HCT116 (cell line): ENCODE results near the gene ANTXRL. TPM values are rescaled to one million over a fixed set of nuclear protein-coding genes. Genes with fewer than 3 reads are reported as not detected.

Source experiments
- ATAC-seq: fragments of 200-7000 bp; cut with Tn5 transposase; 2 replicates; pipeline ENCODE4 v1.9.1; 2020; ENCODE audit warnings: mild to moderate bottlenecking, moderate library complexity
- BruUV-seq: library from RNA; stranded (reverse); fragments of 400-500 nt; replicated peaks from 2 replicates; lab custom pipeline; 2021; lab: Mats Ljungman, UMichigan
- CTCF ChIA-PET: fragments of 300-600 bp; sonication (Branson Sonifier 250); formaldehyde crosslinking; loops from one replicate; lab custom pipeline; 2021; ENCODE audit warnings: antibody characterized with exemption; lab: Charles Lee
- POLR2A ChIA-PET: fragments of 300-600, 350-600 bp; sonication (Branson Sonifier 250); formaldehyde crosslinking; loops from one replicate; lab custom pipeline; 2021; ENCODE audit warnings: antibody characterized with exemption; lab: Charles Lee
- RAD21 ChIA-PET, 2 experiments: fragments of 300-600 bp; sonication (Branson Sonifier 250); formaldehyde crosslinking; loops; one replicate each; lab custom pipeline; 2023; ENCODE audit warnings: low total read pairs in 2 of 2; ENCODE audit not compliant: uncharacterized antibody in 2 of 2, unreplicated experiment in 2 of 2, low non-redundant PET in 1 of 2; lab: Charles Lee
- DNase-seq: peaks from one replicate; pipeline ENCODE4 v3.0.0-alpha.2; 2010; ENCODE audit warnings: low read depth, low spot score
- H2AFZ ChIP-seq: fragments of 200-600 bp; shearing (Covaris generic), sonication (generic); 2 replicates; pipeline ENCODE4 v1.6.1; 2017; ENCODE audit warnings: low read depth, mixed run types, mixed read lengths, antibody characterized with exemption, low read length; ENCODE audit not compliant: poor library complexity, severe bottlenecking
- H3K27ac ChIP-seq: 2 replicates; pipeline ENCODE4 v1.5.1; 2012; ENCODE audit warnings: low read depth, low read length
- H3K27me3 ChIP-seq: fragments of 200-600 bp; sonication (generic); 2 replicates; pipeline ENCODE4 v1.6.1; 2016; ENCODE audit warnings: mixed run types, low read length, mixed read lengths; ENCODE audit not compliant: insufficient read depth
- H3K36me3 ChIP-seq, 2 experiments: fragments of 200-500 bp in 1 of 2; fragments of 200-600 bp in 1 of 2; sonication (Bioruptor generic) in 1 of 2; sonication (generic) in 1 of 2; 2 replicates each; pipeline versions ENCODE4 v1.5.1 to v1.6.1; 2014 to 2016; ENCODE audit warnings: low read length in 2 of 2, inconsistent platforms in 1 of 2, mixed read lengths in 1 of 2, mixed run types in 1 of 2; ENCODE audit not compliant: insufficient read depth in 2 of 2, control insufficient read depth in 1 of 2
- H3K4me1 ChIP-seq, 2 experiments: fragments of 200-600 bp in 1 of 2; sonication (generic) in 1 of 2; 2 replicates each; pipeline versions ENCODE4 v1.5.1 to v1.6.1; 2012 to 2017; ENCODE audit warnings: low read length in 2 of 2, inconsistent platforms in 1 of 2, mild to moderate bottlenecking in 1 of 2, mixed read lengths in 1 of 2, mixed run types in 1 of 2, moderate library complexity in 1 of 2; ENCODE audit not compliant: insufficient read depth in 2 of 2, control insufficient read depth in 1 of 2
- H3K4me2 ChIP-seq: fragments of 200-600 bp; sonication (generic); 2 replicates; pipeline ENCODE4 v1.6.1; 2017; ENCODE audit warnings: mixed run types, low read length, mixed read lengths
- H3K4me3 ChIP-seq, 2 experiments: fragments of 200-600 bp in 1 of 2; sonication (generic) in 1 of 2; replicated peaks in 1 of 2; 2 replicates each; pipeline ENCODE4 v1.5.1; 2011 to 2016; ENCODE audit warnings: low read length in 2 of 2, control low read depth in 1 of 2, low read depth in 1 of 2, mild to moderate bottlenecking in 1 of 2, mixed read lengths in 1 of 2, mixed run types in 1 of 2
- H3K79me2 ChIP-seq: fragments of 200-600 bp; sonication (generic); 2 replicates; pipeline ENCODE4 v1.6.1; 2017; ENCODE audit warnings: mild to moderate bottlenecking, mixed run types, low read length, moderate library complexity, mixed read lengths; ENCODE audit not compliant: insufficient read depth
- H3K9ac ChIP-seq: fragments of 200-600 bp; sonication (generic); 2 replicates; pipeline ENCODE4 v1.6.1; 2016; ENCODE audit warnings: low read length, mixed read lengths
- H3K9me2 ChIP-seq: fragments of 200-600 bp; sonication (generic), shearing (Covaris generic); 2 replicates; pipeline ENCODE4 v1.6.1; 2017; ENCODE audit warnings: mixed run types, mild to moderate bottlenecking, moderate library complexity; ENCODE audit not compliant: insufficient read depth
- H3K9me3 ChIP-seq, 2 experiments: fragments of 200-500 bp in 1 of 2; fragments of 200-600 bp in 1 of 2; sonication (Bioruptor generic) in 1 of 2; sonication (generic) in 1 of 2; 2 replicates each; pipeline ENCODE4 v1.6.1; 2014 to 2017; ENCODE audit warnings: low read length in 2 of 2, mixed read lengths in 2 of 2, inconsistent platforms in 1 of 2, low read depth in 1 of 2, mild to moderate bottlenecking in 1 of 2, mixed run types in 1 of 2, moderate library complexity in 1 of 2; ENCODE audit not compliant: control insufficient read depth in 1 of 2, insufficient read depth in 1 of 2
- H4K20me1 ChIP-seq: fragments of 200-600 bp; sonication (generic), shearing (Covaris generic); 2 replicates; pipeline ENCODE4 v1.6.1; 2017; ENCODE audit warnings: mixed run types, mild to moderate bottlenecking, moderate library complexity; ENCODE audit not compliant: insufficient read depth
- EZH2phosphoT487 ChIP-seq: fragments of 200-600 bp; IDR thresholded peaks from 2 replicates; pipeline ENCODE4 v1.6.1; 2018; ENCODE audit warnings: antibody characterized with exemption, borderline replicate concordance
- FOSL1 ChIP-seq: IDR thresholded peaks from 2 replicates; pipeline ENCODE4 v1.6.1; 2012; ENCODE audit warnings: low read depth
- JUND ChIP-seq: IDR thresholded peaks from 2 replicates; pipeline ENCODE4 v1.6.1; 2012
- MAX ChIP-seq: IDR thresholded peaks from 2 replicates; pipeline ENCODE4 v1.6.1; 2012
- POLR2AphosphoS5 ChIP-seq: IDR thresholded peaks from 2 replicates; pipeline ENCODE4 v1.6.1; 2011; ENCODE audit warnings: mild to moderate bottlenecking, low read depth, low read length, moderate library complexity
- RAD21 ChIP-seq: IDR thresholded peaks from 2 replicates; pipeline ENCODE4 v1.6.1; 2012; ENCODE audit warnings: low read depth, mild to moderate bottlenecking
- SIN3A ChIP-seq: IDR thresholded peaks from 2 replicates; pipeline ENCODE4 v1.6.1; 2012; ENCODE audit warnings: low read depth
- SRF ChIP-seq: IDR thresholded peaks from 2 replicates; pipeline ENCODE4 v1.6.1; 2012; ENCODE audit warnings: low read depth
- ZBTB33 ChIP-seq: IDR thresholded peaks from 2 replicates; pipeline ENCODE4 v1.6.1; 2011; ENCODE audit warnings: mild to moderate bottlenecking, low read length, moderate library complexity; ENCODE audit not compliant: insufficient replicate concordance; ENCODE audit errors: extremely low read depth
- ZNF274 ChIP-seq: fragments of 200-500 bp; sonication (Bioruptor generic); IDR thresholded peaks from 2 replicates; pipeline ENCODE4 v1.6.1; 2014; ENCODE audit warnings: mild to moderate bottlenecking, low read depth, low read length, inconsistent platforms
- intact Hi-C: fragments of 100-400 bp; cut with micrococcal nuclease; formaldehyde crosslinking; loops from 2 replicates; pipeline ENCODE4 v1.10.0; 2022
- total RNA-seq: library from RNA; stranded (reverse); gene quantifications from one replicate; pipeline ENCODE4 v1.2.1, GENCODE V29; 2021; ENCODE audit not compliant: unreplicated experiment
- TF ChIP-seq, protein P1 (sequence below): IDR thresholded peaks from 2 replicates; pipeline ENCODE4 v1.6.1; 2012
- TF ChIP-seq, protein P2 (sequence below): IDR thresholded peaks from 2 replicates; pipeline ENCODE4 v1.6.1; 2012; ENCODE audit warnings: low read depth

The ANTXRL gene
- total RNA-seq, 1 experiment from 2014 or later, result not detected

GRCh38 chr10:46309511-46310142, 22.8 kb downstream of the ANTXRL start:
- H3K9me3 ChIP-seq, result no peaks in the 10 kb centered on the region
- no peak overlapping the region for H3K27ac ChIP-seq
- H3K4me3 ChIP-seq, result no peak overlapping the region
- H2AFZ ChIP-seq, result no peak overlapping the region
- H3K9me2 ChIP-seq, result no peaks in the 10 kb centered on the region
- RAD21 ChIA-PET, result no interaction called here
- TF ChIP-seq POLR2AphosphoS5 (no peak), SRF (no peak), RAD21 (no peak), EZH2phosphoT487 (no peak), FOSL1 (no peak), MAX (no peak), SIN3A (no peak), JUND (no peak), ZBTB33 (no peak), ZNF274 (no peak)
- TF ChIP-seq, protein P1, sequence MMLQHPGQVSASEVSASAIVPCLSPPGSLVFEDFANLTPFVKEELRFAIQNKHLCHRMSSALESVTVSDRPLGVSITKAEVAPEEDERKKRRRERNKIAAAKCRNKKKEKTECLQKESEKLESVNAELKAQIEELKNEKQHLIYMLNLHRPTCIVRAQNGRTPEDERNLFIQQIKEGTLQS, result no peak
- TF ChIP-seq, protein P2, sequence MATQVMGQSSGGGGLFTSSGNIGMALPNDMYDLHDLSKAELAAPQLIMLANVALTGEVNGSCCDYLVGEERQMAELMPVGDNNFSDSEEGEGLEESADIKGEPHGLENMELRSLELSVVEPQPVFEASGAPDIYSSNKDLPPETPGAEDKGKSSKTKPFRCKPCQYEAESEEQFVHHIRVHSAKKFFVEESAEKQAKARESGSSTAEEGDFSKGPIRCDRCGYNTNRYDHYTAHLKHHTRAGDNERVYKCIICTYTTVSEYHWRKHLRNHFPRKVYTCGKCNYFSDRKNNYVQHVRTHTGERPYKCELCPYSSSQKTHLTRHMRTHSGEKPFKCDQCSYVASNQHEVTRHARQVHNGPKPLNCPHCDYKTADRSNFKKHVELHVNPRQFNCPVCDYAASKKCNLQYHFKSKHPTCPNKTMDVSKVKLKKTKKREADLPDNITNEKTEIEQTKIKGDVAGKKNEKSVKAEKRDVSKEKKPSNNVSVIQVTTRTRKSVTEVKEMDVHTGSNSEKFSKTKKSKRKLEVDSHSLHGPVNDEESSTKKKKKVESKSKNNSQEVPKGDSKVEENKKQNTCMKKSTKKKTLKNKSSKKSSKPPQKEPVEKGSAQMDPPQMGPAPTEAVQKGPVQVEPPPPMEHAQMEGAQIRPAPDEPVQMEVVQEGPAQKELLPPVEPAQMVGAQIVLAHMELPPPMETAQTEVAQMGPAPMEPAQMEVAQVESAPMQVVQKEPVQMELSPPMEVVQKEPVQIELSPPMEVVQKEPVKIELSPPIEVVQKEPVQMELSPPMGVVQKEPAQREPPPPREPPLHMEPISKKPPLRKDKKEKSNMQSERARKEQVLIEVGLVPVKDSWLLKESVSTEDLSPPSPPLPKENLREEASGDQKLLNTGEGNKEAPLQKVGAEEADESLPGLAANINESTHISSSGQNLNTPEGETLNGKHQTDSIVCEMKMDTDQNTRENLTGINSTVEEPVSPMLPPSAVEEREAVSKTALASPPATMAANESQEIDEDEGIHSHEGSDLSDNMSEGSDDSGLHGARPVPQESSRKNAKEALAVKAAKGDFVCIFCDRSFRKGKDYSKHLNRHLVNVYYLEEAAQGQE, result no peak
- H3K9ac ChIP-seq, result no peak overlapping the region
- POLR2A ChIA-PET, result no interaction called here
- DNase-seq, result no peak
- H3K27me3 ChIP-seq, result no peaks in the 10 kb centered on the region
- H3K4me1 ChIP-seq, result no peaks in the 10 kb centered on the region
- no peak for ATAC-seq
- no peaks in the 10 kb centered on the region for H3K36me3 ChIP-seq
- intact Hi-C loops, result no loop called here
- H4K20me1 ChIP-seq, result no peaks in the 10 kb centered on the region
- H3K79me2 ChIP-seq, result no peaks in the 10 kb centered on the region
- no TSS peak for BruUV-seq
- H3K4me2 ChIP-seq, result no peak overlapping the region
- CTCF ChIA-PET, result no interaction called here
